Cardiac muscle cell (in vitro differentiated cells and primary cell): ENCODE data around the gene COL5A1. TPM values are rescaled to one million over a fixed set of nuclear protein-coding genes. Genes with fewer than 3 reads are reported as not detected.

Source experiments
- DNase-seq, 2 donors: peaks; one replicate each; pipeline versions ENCODE4 v3.0.0 to v3.0.0-alpha.2; 2010 to 2017; ENCODE audit warnings: low read depth in 1 of 2, low spot score in 1 of 2
- H3K27ac ChIP-seq: fragments of 200-600 bp; sonication (generic); 2 replicates; pipeline ENCODE4 v1.5.1; 2016
- H3K27me3 ChIP-seq: fragments of 200-600 bp; sonication (generic); 2 replicates; pipeline ENCODE4 v1.6.0; 2016; ENCODE audit warnings: control low read depth
- H3K36me3 ChIP-seq: fragments of 200-600 bp; sonication (generic); 2 replicates; pipeline ENCODE4 v1.5.1; 2016; ENCODE audit warnings: control low read depth
- H3K4me1 ChIP-seq: fragments of 200-600 bp; sonication (generic); 2 replicates; pipeline ENCODE4 v1.8.1; 2017; ENCODE audit warnings: low read depth, mild to moderate bottlenecking, mixed run types
- H3K4me3 ChIP-seq: fragments of 200-600 bp; sonication (generic); 2 replicates; pipeline ENCODE4 v1.5.1; 2016; ENCODE audit warnings: mild to moderate bottlenecking
- H3K9me3 ChIP-seq: fragments of 200-600 bp; sonication (generic); 2 replicates; pipeline ENCODE4 v1.5.1; 2017; ENCODE audit warnings: low read depth, mild to moderate bottlenecking, control low read depth
- polyA plus RNA-seq: library from polyadenylated mRNA; unstranded; fragments of >200 nt; fragmentation: Nextera tagmentation; extraction: Ambion mirVana; gene quantifications from 2 replicates; pipeline ENCODE4 v1.2.1, GENCODE V29; 2016
- total RNA-seq: library from RNA; depleted of rRNA; stranded (reverse); fragments of >200 nt; gene quantifications from 2 replicates; pipeline ENCODE4 v1.2.3, GENCODE V29; 2016
- TF ChIP-seq, protein P1 (sequence below): IDR thresholded peaks from 2 replicates; pipeline ENCODE4 v1.5.1; 2012; ENCODE audit warnings: low read depth, mild to moderate bottlenecking, low read length

The COL5A1 gene
- total and polyA plus RNA-seq, 2 experiments from 2014 or later, result 34.5 to 129 TPM

- H3K4me1 ChIP-seq, result no peaks in the 10 kb centered on the region
- no peak overlapping the region for H3K4me3 ChIP-seq
- H3K36me3 ChIP-seq, result no peaks in the 10 kb centered on the region
- no peaks in the 10 kb centered on the region for H3K27me3 ChIP-seq
- H3K27ac ChIP-seq, result no peak overlapping the region
- TF ChIP-seq, protein P1, sequence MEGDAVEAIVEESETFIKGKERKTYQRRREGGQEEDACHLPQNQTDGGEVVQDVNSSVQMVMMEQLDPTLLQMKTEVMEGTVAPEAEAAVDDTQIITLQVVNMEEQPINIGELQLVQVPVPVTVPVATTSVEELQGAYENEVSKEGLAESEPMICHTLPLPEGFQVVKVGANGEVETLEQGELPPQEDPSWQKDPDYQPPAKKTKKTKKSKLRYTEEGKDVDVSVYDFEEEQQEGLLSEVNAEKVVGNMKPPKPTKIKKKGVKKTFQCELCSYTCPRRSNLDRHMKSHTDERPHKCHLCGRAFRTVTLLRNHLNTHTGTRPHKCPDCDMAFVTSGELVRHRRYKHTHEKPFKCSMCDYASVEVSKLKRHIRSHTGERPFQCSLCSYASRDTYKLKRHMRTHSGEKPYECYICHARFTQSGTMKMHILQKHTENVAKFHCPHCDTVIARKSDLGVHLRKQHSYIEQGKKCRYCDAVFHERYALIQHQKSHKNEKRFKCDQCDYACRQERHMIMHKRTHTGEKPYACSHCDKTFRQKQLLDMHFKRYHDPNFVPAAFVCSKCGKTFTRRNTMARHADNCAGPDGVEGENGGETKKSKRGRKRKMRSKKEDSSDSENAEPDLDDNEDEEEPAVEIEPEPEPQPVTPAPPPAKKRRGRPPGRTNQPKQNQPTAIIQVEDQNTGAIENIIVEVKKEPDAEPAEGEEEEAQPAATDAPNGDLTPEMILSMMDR, result no peak
- H3K9me3 ChIP-seq, result no peaks in the 10 kb centered on the region
- DNase-seq, result no peak
These were observed 226.5 kb downstream of the COL5A1 start for GRCh38 chr9:134867917-134868750.

- H3K4me3 ChIP-seq, result no peak overlapping the region
- H3K9me3 ChIP-seq, result no peaks in the 10 kb centered on the region
- H3K27ac ChIP-seq, result no peak overlapping the region
- H3K36me3 ChIP-seq, result no peaks in the 10 kb centered on the region
- TF ChIP-seq, protein P1, result no peak
- DNase-seq, result no peak
- no peaks in the 10 kb centered on the region for H3K27me3 ChIP-seq
- H3K4me1 ChIP-seq, result no peaks in the 10 kb centered on the region
These were observed 227.3 kb downstream of the COL5A1 start for GRCh38 chr9:134868751-134869553.

GRCh38 chr9:134869554-134870300 is 228.1 kb downstream of the COL5A1 start:
- H3K27ac ChIP-seq, result no peak overlapping the region
- no peaks in the 10 kb centered on the region for H3K27me3 ChIP-seq
- no peak for DNase-seq
- no peaks in the 10 kb centered on the region for H3K4me1 ChIP-seq
- TF ChIP-seq, protein P1, result no peak
- no peaks in the 10 kb centered on the region for H3K36me3 ChIP-seq
- H3K4me3 ChIP-seq, result no peak overlapping the region
- no peaks in the 10 kb centered on the region for H3K9me3 ChIP-seq

DNA sequence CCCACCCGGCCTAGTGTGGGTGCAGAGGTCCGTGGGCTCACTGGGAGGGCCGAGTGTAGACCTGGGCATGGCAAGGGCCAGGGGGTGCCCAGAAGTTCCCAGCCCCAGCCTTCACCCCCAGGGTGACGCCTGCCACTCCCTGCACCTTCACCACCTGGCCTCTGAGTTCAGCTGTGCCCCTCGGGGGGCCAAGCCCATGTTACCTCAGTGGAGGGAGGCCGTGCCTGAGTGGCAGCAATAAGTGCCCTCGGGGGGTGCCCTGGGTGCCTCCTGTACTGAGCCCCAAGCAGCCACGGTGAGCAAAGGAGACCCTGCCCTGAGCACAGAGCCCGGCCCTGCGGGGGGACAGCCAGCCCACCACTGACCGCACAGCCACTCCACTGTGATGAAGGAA is 228.7 kb downstream of the COL5A1 start:
- Histone ChIP-seq H3K27me3 (no peaks in the 10 kb centered on the region), H3K27ac (no peak overlapping the region), H3K4me1 (no peaks in the 10 kb centered on the region), H3K4me3 (no peak overlapping the region), H3K9me3 (no peaks in the 10 kb centered on the region), H3K36me3 (no peaks in the 10 kb centered on the region)
- no peak for DNase-seq
- TF ChIP-seq, protein P1, result no peak
